ENCODE measurements around the gene PPM1M. TPM values are rescaled to one million over a fixed set of nuclear protein-coding genes. Genes with fewer than 3 reads are reported as not detected.

The PPM1M gene
- total RNA-seq (2014; rRNA removed; shearing (Covaris generic)) (1.8 and 4.0 TPM in 2 replicates), polyA plus RNA-seq (2016; fragmentation: Nextera tagmentation; extraction: Ambion mirVana) (2.2 and 2.8 TPM in 2 replicates)
- long read RNA-seq, partial matches to known transcripts, result 0 of 1 reads
- long read RNA-seq, other reads (novel, unspliced or antisense), result 1 of 1 reads

- Histone ChIP-seq H3K79me2 (replicated peaks; ENCODE audit: insufficient read depth) (no peaks in the 10 kb centered on the region), H3K27me3 (ENCODE audit: insufficient read depth) (peaks cover 44% of the 10 kb centered on the region), H3K27ac (ENCODE audit: low read depth) (no peak within 1 kb of the TSS), H3K4me2 (peak within 1 kb of the TSS; percentile 90), H3K36me3 (ENCODE audit: insufficient read depth) (no peaks in the 10 kb centered on the region), H3K4me3 (peak within 1 kb of the TSS; percentile 74), H3K9me2 (ENCODE audit: insufficient read depth) (no peaks in the 10 kb centered on the region), H4K20me1 (replicated peaks; ENCODE audit: insufficient read depth) (no peaks in the 10 kb centered on the region; the same call in 1 of the 2 replicates), H3K4me1 (ENCODE audit: insufficient read depth) (peaks cover 11% of the 10 kb centered on the region; the same call in 1 of the 2 replicates), H2AFZ (peak within 1 kb of the TSS; percentile 92), H3F3A (replicated peaks; ENCODE audit: low read depth) (0 out of 2 replicates have a peak, but pooled peaks cover 3% of the 10 kb centered on the region)
- peak; percentile 83 for DNase-seq (ENCODE audit: low spot score)
- Mint-ChIP-seq H3K4me3 (peak within 1 kb of the TSS; percentile 70), H3K36me3 (ENCODE audit: low read depth) (peaks cover 5% of the 10 kb centered on the region; the same call in 2 of the 3 replicates), H3K4me1 (peaks cover 11% of the 10 kb centered on the region), H3K9me3 (peaks cover 6% of the 10 kb centered on the region; the same call in 2 of the 3 replicates), H3K27ac (no peak within 1 kb of the TSS), H3K27me3 (ENCODE audit: insufficient read depth, low read depth, poor library complexity) (peaks cover 52% of the 10 kb centered on the region)
- peak; percentile 83 for ATAC-seq
- no peak for TF ChIP-seq ZNF331 (CRISPR knock-in tag; IDR thresholded peaks at IDR 0.05; ENCODE audit: low read depth)
- TF ChIP-seq EZH2 (IDR thresholded peaks at IDR 0.05; ENCODE audit: low read depth, unreplicated experiment), result peak; percentile 56
Measured at GRCh38 chr3:52245322-52246263, at the start of gene PPM1M. Gene PPM1M, plus strand, starts transcription at chr3:52245759. Its CDS starts 66 bp downstream, at chr3:52245825.

GRCh38 chr3:52195823-52196331 lies 49.7 kb upstream of the PPM1M start:
- Histone ChIP-seq H3K4me2 (no peak overlapping the region), H3K79me2 (replicated peaks; ENCODE audit: insufficient read depth) (peaks cover 12% of the 10 kb centered on the region), H3K27ac (ENCODE audit: low read depth) (no peak overlapping the region), H3K4me1 (ENCODE audit: insufficient read depth) (peaks cover 10% of the 10 kb centered on the region), H4K20me1 (replicated peaks; ENCODE audit: insufficient read depth) (peaks cover 3% of the 10 kb centered on the region; the same call in 1 of the 2 replicates), H2AFZ (no peak overlapping the region), H3K9me2 (ENCODE audit: insufficient read depth) (no peaks in the 10 kb centered on the region), H3K36me3 (ENCODE audit: insufficient read depth) (peaks cover 17% of the 10 kb centered on the region), H3K27me3 (ENCODE audit: insufficient read depth) (no peaks in the 10 kb centered on the region), H3K4me3 (no peak overlapping the region), H3F3A (replicated peaks; ENCODE audit: low read depth) (peaks cover 7% of the 10 kb centered on the region; the same call in 1 of the 2 replicates)
- no peak overlapping the region for H3K27ac Mint-ChIP-seq
- no peak overlapping the region for H3K4me3 Mint-ChIP-seq
- H3K9me3 Mint-ChIP-seq, result peaks cover 4% of the 10 kb centered on the region; the same call in 1 of the 3 replicates
- TF ChIP-seq NANOG (IDR thresholded peaks at IDR 0.05; ENCODE audit: borderline replicate concordance) (no peak), ZNF462 (CRISPR knock-in tag; IDR thresholded peaks at IDR 0.05) (no peak)
- ATAC-seq (no peak), DNase-seq (ENCODE audit: low spot score) (no peak)
- H3K36me3 Mint-ChIP-seq (ENCODE audit: low read depth), result peaks cover 10% of the 10 kb centered on the region
- peaks cover 20% of the 10 kb centered on the region for H3K27me3 Mint-ChIP-seq (ENCODE audit: insufficient read depth, low read depth, poor library complexity)
- H3K4me1 Mint-ChIP-seq, result peaks cover 17% of the 10 kb centered on the region

All from GM23338 (cell line).